T1000 (cell line): ENCODE results near the gene POLR2L.

Source experiments
- DNase-seq: peaks from one replicate; lab custom pipeline; 2025; ENCODE audit warnings: mixed read lengths; lab: John Stamatoyannopoulos, UW

Gene POLR2L

GRCh38 chr11:826836-827145, 15.5 kb downstream of the POLR2L start:
- no peak for DNase-seq

- DNase-seq, result no peak
Observed at GRCh38 chr11:826227-826621, 16.1 kb downstream of the POLR2L start.

- no peak for DNase-seq
Observed at GRCh38 chr11:825366-826226, 16.7 kb downstream of the POLR2L start.

GRCh38 chr11:824942-825341, 17.4 kb downstream of the POLR2L start:
- no peak for DNase-seq

GRCh38 chr11:824292-824880, 17.9 kb downstream of the POLR2L start:
- DNase-seq, result no peak

- DNase-seq, result no peak
Observed at GRCh38 chr11:823441-824291, 18.7 kb downstream of the POLR2L start.

GRCh38 chr11:821512-822371, 20.6 kb downstream of the POLR2L start:
- DNase-seq, result no peak

- no peak for DNase-seq
Observed at GRCh38 chr11:820655-821511, 21.4 kb downstream of the POLR2L start.

- peak; percentile 44 for DNase-seq
Observed at GRCh38 chr11:819943-820649, 22.2 kb downstream of the POLR2L start.

- DNase-seq, result peak; percentile 80
Observed at GRCh38 chr11:819129-819931, 23.0 kb downstream of the POLR2L start.

- no peak for DNase-seq
Observed at GRCh38 chr11:818396-819128, 23.8 kb downstream of the POLR2L start, which contains the start of gene PNPLA2. PNPLA2 (plus strand) TSS chr11:818914; CDS start chr11:819719, 805 bp downstream.

GRCh38 chr11:816433-816779, 25.9 kb downstream of the POLR2L start:
- DNase-seq, result no peak

- DNase-seq, result no peak
Observed at GRCh38 chr11:815675-816432, 26.5 kb downstream of the POLR2L start.

- no peak for DNase-seq
Observed at GRCh38 chr11:813456-814096, 28.8 kb downstream of the POLR2L start.

- DNase-seq, result no peak
Observed at GRCh38 chr11:813072-813455, 29.3 kb downstream of the POLR2L start.

- no peak for DNase-seq
Observed at GRCh38 chr11:812390-812789, 29.9 kb downstream of the POLR2L start.

GRCh38 chr11:811446-812245, 30.7 kb downstream of the POLR2L start:
- no peak for DNase-seq
